HG02798 (cell line): Measurements from ENCODE around the gene MTERF4.

ENCODE experiments used
- ATAC-seq: cut with Tn5 transposase; IDR thresholded peaks from one replicate; pipeline ENCODE4 v1.9.1; 2021; ENCODE audit warnings: mild to moderate bottlenecking; ENCODE audit not compliant: unreplicated experiment, poor library complexity

The MTERF4 gene

DNA sequence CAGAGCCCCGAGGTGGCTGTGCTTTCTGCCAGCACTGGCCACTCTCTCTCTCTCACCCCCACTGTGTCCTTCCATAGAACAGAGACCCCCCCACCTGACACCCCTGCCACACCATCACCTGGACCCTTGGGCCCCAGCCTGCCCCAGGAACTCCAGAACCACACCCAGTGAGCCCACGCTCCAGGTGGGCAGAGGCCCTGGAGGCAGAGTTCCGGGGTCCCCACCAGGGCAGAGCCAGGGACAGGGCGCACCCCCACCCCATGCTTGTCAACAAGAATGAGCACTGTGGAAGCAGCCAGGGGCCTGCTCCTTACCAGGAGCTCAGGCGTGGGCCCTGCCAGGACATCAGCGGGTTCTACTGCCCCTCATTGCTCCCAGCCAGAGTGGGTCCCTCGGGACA, 32.6 kb upstream of the MTERF4 start:
- no peak for ATAC-seq

DNA sequence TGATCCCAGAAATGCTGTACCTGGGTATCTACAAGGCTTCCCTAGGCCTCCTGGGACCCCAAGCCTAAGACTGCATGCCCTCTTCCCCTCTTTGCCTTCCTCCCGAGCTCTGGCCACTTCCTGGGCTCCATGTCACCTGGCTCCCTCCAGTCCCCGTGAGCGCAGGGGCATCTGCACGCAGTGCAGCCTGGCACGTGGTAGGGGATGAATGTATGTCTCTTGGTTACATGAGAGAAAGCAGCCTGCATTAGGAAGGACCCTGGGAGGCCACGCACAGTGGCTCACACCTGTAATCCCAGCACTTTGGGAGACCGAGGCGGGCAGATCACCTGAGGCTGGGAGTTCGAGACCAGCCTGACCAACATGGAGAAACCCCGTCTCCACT, 31.3 kb upstream of the MTERF4 start:
- ATAC-seq, result no peak

- no peak for ATAC-seq
Measured at GRCh38 chr2:241132538-241133435, 30.7 kb upstream of the MTERF4 start.

- ATAC-seq, result no peak
Measured at GRCh38 chr2:241131531-241131930, 29.4 kb upstream of the MTERF4 start.

DNA sequence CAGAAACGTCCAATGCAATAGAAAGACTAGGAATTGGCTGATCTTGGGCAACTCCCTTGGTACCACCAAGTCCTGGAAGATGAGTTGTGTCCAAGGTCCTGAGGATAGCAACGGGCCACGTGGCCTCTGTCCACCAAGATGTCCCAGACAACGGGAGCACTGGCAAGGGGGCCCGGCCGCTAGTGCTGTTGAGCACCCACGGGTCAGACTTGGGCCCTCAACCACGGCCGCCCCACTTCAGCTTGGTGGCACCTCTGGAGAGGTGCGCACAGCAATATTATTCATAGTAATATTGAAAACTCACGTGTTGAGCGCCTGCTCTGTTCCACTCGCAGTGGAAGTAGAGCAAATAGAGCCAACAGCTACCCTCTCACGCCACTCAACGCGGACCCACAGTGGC, 28.2 kb upstream of the MTERF4 start:
- ATAC-seq, result no peak

DNA sequence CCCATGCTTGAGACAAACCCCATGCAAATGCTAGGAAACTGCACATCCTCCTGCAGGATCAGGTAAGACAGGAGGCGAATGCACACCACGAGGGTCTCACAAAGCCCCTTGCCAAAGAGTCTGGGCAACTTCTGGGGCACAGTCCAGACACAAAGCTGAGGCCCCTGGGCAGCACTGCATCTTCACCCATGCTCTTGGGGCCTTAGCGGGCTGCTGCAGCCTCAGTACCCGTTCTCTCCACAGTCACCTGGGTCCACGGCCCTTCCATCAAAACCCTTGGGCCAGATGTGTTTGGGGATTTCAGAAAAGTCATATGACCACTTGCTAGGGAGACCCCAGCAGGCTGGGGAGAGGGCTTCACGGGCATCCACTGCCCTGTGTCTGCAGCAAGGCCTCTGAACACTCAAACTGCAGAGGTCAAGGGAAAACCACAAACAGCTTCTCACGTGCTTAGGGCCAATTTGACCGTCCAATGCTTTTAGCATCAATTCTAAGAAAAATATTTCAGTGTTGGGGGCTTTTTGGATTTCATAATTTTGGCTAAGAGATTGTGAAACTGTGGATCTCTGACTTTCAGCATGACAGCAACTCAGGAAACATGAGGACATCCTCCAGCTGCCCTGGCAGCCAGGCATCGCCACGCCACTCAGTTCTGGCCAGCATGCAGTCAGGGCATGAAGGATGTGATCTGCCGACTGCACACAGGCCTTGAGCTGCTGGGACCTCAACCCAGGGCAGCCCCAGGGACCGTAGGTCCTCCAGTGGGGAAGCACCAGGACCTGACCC, 27.2 kb upstream of the MTERF4 start:
- no peak for ATAC-seq

DNA sequence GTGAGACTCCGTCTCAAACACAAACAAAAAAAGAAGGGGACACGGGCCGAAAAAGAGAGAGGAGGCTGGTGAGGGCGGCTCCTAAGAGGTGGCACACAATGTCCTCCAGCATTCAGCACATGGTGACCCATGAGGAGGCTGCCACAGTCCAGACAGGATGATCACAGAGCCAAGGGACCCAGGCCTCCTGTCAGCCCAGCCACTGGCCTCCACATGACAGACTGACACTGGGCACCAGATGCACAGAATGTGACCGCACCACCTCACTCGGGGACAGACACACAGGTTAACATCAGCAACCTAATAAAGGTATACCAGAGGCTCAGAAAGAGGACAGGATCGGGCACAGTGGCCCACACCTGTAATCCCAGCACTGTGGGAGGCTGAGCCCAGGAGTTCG, 26.2 kb upstream of the MTERF4 start:
- no peak for ATAC-seq

DNA sequence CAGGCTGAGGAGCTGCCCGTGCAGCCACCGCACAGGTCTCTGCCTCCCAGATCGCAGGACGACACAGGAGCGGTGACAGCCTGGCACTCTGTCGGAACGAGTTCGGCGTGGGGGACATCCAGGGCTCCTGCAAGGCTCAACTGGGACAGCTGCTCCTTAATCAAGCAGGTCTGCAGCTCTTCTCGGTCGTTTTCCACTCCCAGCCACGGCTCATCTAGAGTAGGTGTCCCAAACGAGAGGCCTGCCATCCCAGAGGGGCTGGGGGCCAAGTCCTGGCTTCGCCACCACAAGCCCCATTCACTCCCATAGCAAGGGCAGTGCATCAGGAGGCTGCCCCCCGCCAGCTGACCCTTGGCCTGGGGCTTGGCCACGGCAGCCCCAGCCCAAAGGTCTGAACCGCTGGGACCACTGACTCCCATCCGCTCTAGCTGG, 24.7 kb upstream of the MTERF4 start:
- ATAC-seq, result no peak

DNA sequence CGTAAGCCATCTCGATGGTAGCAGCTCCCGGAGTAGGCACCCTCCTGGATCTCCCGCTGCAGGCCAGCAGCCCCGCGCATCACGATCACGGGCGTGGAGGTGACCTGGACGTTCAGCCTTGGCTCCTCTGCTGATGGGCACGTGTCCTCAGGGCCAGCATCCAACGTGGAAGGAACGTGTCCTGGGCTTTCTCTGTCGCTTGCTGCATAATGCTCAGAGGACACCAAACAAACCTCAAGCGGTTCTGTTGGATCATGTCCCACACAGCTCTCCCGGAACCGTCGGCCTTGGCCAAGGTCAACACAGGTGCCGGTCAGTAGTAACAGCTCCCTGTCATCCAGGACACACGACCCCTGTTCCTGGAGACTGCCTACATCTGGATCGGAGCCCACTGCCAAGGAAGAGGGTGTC, 24.1 kb upstream of the MTERF4 start:
- no peak for ATAC-seq

DNA sequence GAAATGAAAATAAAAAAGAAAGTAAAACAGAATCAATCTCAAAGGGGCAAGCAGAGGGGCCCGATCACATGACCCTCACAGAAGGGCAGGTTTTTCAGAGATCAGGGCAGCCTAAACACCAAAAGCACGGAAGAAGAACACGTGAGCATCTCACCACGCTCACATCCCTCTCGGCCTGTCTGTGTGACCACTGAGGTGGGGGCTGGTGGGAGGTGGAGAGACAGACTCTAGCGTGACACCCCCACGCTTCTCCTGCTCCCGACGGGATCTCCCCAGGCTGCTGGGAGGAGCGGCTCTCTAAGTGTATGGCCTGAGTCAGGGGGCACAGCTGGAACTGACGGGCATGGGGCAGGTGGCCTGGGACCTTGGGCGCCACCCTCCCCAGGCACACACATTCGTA, 23.5 kb upstream of the MTERF4 start:
- ATAC-seq, result no peak

GRCh38 chr2:241123816-241124536, 21.9 kb upstream of the MTERF4 start:
- no peak for ATAC-seq

GRCh38 chr2:241122376-241123002, 20.4 kb upstream of the MTERF4 start:
- ATAC-seq, result no peak

- no peak for ATAC-seq
Measured at GRCh38 chr2:241121008-241121407, 18.9 kb upstream of the MTERF4 start.

- ATAC-seq, result no peak
Measured at GRCh38 chr2:241120440-241120839, 18.4 kb upstream of the MTERF4 start.

- no peak for ATAC-seq
Measured at GRCh38 chr2:241118737-241119505, 16.8 kb upstream of the MTERF4 start.

- ATAC-seq, result no peak
Measured at GRCh38 chr2:241116606-241117560, 14.8 kb upstream of the MTERF4 start.

DNA sequence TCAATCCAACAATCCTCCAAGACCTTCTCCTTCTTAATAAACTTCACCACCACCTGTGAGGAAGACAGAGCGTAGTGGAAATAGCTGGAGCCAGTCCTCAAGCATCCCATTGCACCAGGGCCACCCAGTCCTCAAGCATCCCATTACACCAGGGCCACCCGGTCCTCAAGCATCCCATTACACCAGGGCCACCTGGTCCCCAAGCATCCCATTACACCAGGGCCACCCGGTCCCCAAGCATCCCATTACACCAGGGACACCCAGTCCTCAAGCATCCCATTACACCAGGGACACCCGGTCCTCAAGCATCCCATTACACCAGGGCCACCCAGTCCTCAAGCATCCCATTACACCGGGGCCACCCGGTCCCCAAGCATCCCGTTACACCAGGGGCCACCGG, 13.3 kb upstream of the MTERF4 start:
- no peak for ATAC-seq

DNA sequence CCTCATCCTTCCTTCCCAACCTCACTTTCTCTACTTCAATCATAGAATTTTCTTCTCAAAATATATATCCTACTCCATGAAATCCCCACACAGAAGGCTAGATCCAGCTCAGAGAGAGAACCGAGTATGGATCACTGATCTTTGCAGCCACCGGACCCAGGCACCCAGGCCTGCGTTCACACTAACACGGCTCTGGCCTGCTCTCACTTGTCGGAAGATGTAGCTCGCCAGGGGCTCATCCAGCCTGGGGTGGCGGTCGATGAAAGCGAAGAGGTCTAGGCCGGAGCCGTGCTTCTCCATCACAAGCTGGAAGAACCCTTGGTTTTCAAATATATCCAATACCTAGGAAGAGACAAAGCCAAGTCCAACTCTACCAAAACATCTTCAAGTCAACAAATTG, 12.7 kb upstream of the MTERF4 start:
- ATAC-seq, result no peak

DNA sequence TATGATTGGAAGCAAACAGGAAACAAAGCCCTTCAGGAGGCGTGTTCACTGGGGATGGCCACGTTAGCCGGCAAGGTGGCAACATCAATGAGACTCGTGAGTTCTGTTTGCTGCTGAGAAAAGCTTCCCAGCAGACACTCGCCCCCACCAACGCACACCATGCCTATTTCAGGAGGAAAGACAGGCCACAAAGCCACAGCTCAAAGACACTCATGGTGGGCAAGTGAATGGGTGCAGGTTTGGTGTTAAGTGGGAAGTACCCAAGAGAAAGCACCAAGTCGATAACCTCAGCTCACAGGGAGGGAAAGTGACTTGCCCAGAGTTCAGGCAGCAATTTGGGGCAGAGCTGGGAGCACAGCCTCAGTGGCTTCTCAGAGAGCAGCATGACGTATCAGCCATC, 10.5 kb upstream of the MTERF4 start:
- no peak for ATAC-seq
